H1 (cell line): ENCODE results near the gene OR5H6. TPM values are rescaled to one million over a fixed set of nuclear protein-coding genes. Genes with fewer than 3 reads are reported as not detected.

ENCODE experiments used
- ASH2L ChIP-seq: fragments of 200-600, 300-600 bp; sonication (generic); IDR thresholded peaks from one replicate; pipeline ENCODE4 v1.7.1; 2017; ENCODE audit warnings: low read length
- ATF3 ChIP-seq: IDR thresholded peaks from 2 replicates; pipeline ENCODE4 v1.6.1; 2011; ENCODE audit warnings: low read depth, mild to moderate bottlenecking, low read length; ENCODE audit not compliant: insufficient read depth
- CHD1 ChIP-seq: IDR thresholded peaks from 2 replicates; pipeline ENCODE4 v1.6.1; 2012; ENCODE audit warnings: low read depth, low read length, improper control_type of control experiment
- CHD2 ChIP-seq: IDR thresholded peaks from 2 replicates; pipeline ENCODE4 v1.6.1; 2012; ENCODE audit warnings: low read length, improper control_type of control experiment
- CHD7 ChIP-seq: fragments of 300-600 bp; sonication (generic); IDR thresholded peaks from 2 replicates; pipeline ENCODE4 v1.7.1; 2012; ENCODE audit warnings: low read length, moderate library complexity, mild to moderate bottlenecking, inconsistent platforms; ENCODE audit not compliant: insufficient replicate concordance
- FOSL1 ChIP-seq: IDR thresholded peaks from 2 replicates; pipeline ENCODE4 v1.6.1; 2011; ENCODE audit warnings: mild to moderate bottlenecking, low read depth, low read length, moderate library complexity; ENCODE audit not compliant: insufficient read depth
- JUND ChIP-seq: IDR thresholded peaks from 2 replicates; pipeline ENCODE4 v1.6.1; 2011; ENCODE audit warnings: mild to moderate bottlenecking, improper control_type of control experiment, low read length
- KDM5A ChIP-seq: fragments of 200-600 bp; IDR thresholded peaks from 2 replicates; pipeline ENCODE4 v1.7.1; 2012; ENCODE audit warnings: mild to moderate bottlenecking, low read length, inconsistent platforms, mixed read lengths
- POLR2AphosphoS5 ChIP-seq: IDR thresholded peaks from 2 replicates; pipeline ENCODE4 v1.6.1; 2011; ENCODE audit warnings: low read depth, low read length
- POU5F1 ChIP-seq: IDR thresholded peaks from 2 replicates; pipeline ENCODE4 v1.6.1; 2011; ENCODE audit warnings: low read depth, mild to moderate bottlenecking, low read length, moderate library complexity
- TEAD4 ChIP-seq: IDR thresholded peaks from 2 replicates; pipeline ENCODE4 v1.6.1; 2012; ENCODE audit warnings: low read depth, low read length, inconsistent platforms, mixed read lengths
- ZNF274 ChIP-seq: IDR thresholded peaks from 2 replicates; pipeline ENCODE4 v1.7.0; 2012; ENCODE audit warnings: low read length, borderline replicate concordance; ENCODE audit errors: extremely low read depth
- polyA plus RNA-seq, 7 experiments: library from polyadenylated mRNA; depleted of rRNA in 3 of 7; stranded (reverse) in 5 of 7; unstranded in 2 of 7; fragments of >200 nt in 5 of 7; fragments of 200-250 nt in 2 of 7; gene quantifications; 1 replicate in 5 of 7; 2 replicates in 1 of 7; 4 replicates in 1 of 7; pipeline versions ENCODE4 v1.2.1 to v1.2.3, GENCODE V29; 2011 to 2013; ENCODE audit warnings: missing spikeins in 2 of 7, mixed read lengths in 2 of 7
- total RNA-seq: library from RNA; stranded (reverse); fragmentation: NEBNext Ultra II Directional; extraction: Animal tissue kit (Norgen Biotek cat#: 25700); gene quantifications from 2 replicates; pipeline ENCODE4 v1.2.1, GENCODE V29; 2021

OR5H6 gene
- total and polyA plus RNA-seq, 2 of the 8 experiments (the other 6 are each of a cell fraction or from before 2014, with no cell fraction given): 0.06 TPM; not detected in 1

- no peak for TF ChIP-seq CHD7
- TF ChIP-seq CHD1: no peak
- TF ChIP-seq ASH2L: no peak
- no peak for TF ChIP-seq KDM5A
- TF ChIP-seq TEAD4: no peak
- TF ChIP-seq ATF3: no peak
- no peak for TF ChIP-seq ZNF274
- TF ChIP-seq FOSL1: no peak
- TF ChIP-seq CHD2: no peak
- no peak for TF ChIP-seq POU5F1
- TF ChIP-seq POLR2AphosphoS5: no peak
- no peak for TF ChIP-seq JUND
Measured at GRCh38 chr3:98215051-98215450, 49.0 kb upstream of the OR5H6 start (continued).
